Ovary (tissue), 9 donors: ENCODE data around the gene BLVRA. TPM values are rescaled to one million over a fixed set of nuclear protein-coding genes. Genes with fewer than 3 reads are reported as not detected.
"Not testable (repeated sequence)": the region's sequence is repeated elsewhere in the genome, so short reads cannot be mapped to it uniquely, and the experiment has no call there.

Experiments used
- DNase-seq, 5 donors: peaks; one replicate each; pipeline ENCODE4 v3.0.0-alpha.2; 2019 to 2020
- H3K27ac ChIP-seq, 2 donors: fragments of 200-600 bp; one replicate each; pipeline versions ENCODE4 v1.5.1 to v1.8.0; 2019 to 2022
- H3K27me3 ChIP-seq: fragments of 200-600 bp; one replicate; pipeline ENCODE4 v1.8.0; 2022
- H3K36me3 ChIP-seq: fragments of 200-600 bp; sonication (generic); one replicate; pipeline ENCODE4 v1.5.1; 2019
- H3K4me1 ChIP-seq: one replicate; pipeline ENCODE4 v1.8.1; 2013; ENCODE audit warnings: mild to moderate bottlenecking, moderate library complexity; ENCODE audit not compliant: insufficient read depth
- H3K4me3 ChIP-seq: fragments of 200-600 bp; sonication (generic); one replicate; pipeline ENCODE4 v1.5.1; 2017
- H3K9me3 ChIP-seq, 2 donors: fragments of 200-600 bp in 1 of 2; sonication (generic) in 1 of 2; one replicate each; pipeline versions ENCODE4 v1.5.1 to v1.8.1; 2013 to 2019; ENCODE audit warnings: mild to moderate bottlenecking in 1 of 2, moderate library complexity in 1 of 2
- CTCF ChIP-seq, 3 donors: fragments of 450-650 bp in 2 of 3; fragments of 200-600 bp in 1 of 3; IDR thresholded peaks; one replicate each; pipeline versions ENCODE4 v1.5.1 to v1.8.0; 2016 to 2022; ENCODE audit warnings: antibody characterized with exemption in 3 of 3, mild to moderate bottlenecking in 1 of 3
- EP300 ChIP-seq: sonication (generic); formaldehyde crosslinking; IDR thresholded peaks from one replicate; pipeline ENCODE4 v1.6.1; 2017; ENCODE audit warnings: antibody characterized with exemption
- POLR2A ChIP-seq: fragments of 450-650 bp; IDR thresholded peaks from one replicate; pipeline ENCODE4 v1.6.1; 2017; ENCODE audit warnings: antibody characterized with exemption, mild to moderate bottlenecking, moderate library complexity
- WGBS, 3 donors: extraction: QIAGEN DNeasy Blood & Tissue Kit in 1 of 3; methylation state at CpG; one replicate each; pipeline versions ENCODE4 v1.1.5 to v1.1.7; 2013 to 2017; 5-methylcytosine and 5-hydroxymethylcytosine counted together
- intact Hi-C, 4 donors: fragments of 100-400 bp; cut with DNase I; formaldehyde crosslinking; loops; one replicate each; pipeline versions ENCODE4 v1.11.0 to v1.15.1; 2022 to 2023
- polyA plus RNA-seq, 2 donors: library from polyadenylated mRNA; stranded (reverse); fragments of 200-250 nt in 1 of 2; fragments of 350-450 nt in 1 of 2; fragmentation: Illumina TruSeq in 1 of 2; extraction: RNeasy Lipid Tissue Mini Kit (QIAGEN cat#74804) in 1 of 2; gene quantifications; one replicate each; pipeline ENCODE4 v1.2.3, GENCODE V29; 2013 to 2014
- total RNA-seq, 7 donors: library from RNA; depleted of rRNA in 2 of 7; stranded (reverse); fragments of >200 nt in 2 of 7; fragmentation: NEBNext Ultra II Directional in 3 of 7; extraction: Animal tissue kit (Norgen Biotek cat#: 25700) in 3 of 7; gene quantifications; one replicate each; pipeline versions ENCODE4 v1.1.0 to v1.2.4, GENCODE V29; 2016 to 2023
- donor health status: DM: no; HTN: no; CAD: no; lungs with moderate emphysema.
- donor health status: DM: no; HTN: no; CAD: no.
- donor health status: Bipolar disorder and iron deficiency.
- donor health status: DM: yes; HTN: yes; CAD: no.
- donor health status: DM: no; HTN: no; CAD: no.
- donor health status: DM: yes; HTN: yes; CAD: no.

BLVRA gene
- total and polyA plus RNA-seq, 9 donors: 47.6 to 75.1 (median 65.2) TPM

GRCh38 chr7:43815373-43815772 lies 56.9 kb downstream of the BLVRA start:
- 58 to 78% (median 66%) methylated on average over 3 of the region's 3 CpGs for WGBS, 3 donors

GRCh38 chr7:43816046-43816797 lies 57.7 kb downstream of the BLVRA start:
- H3K27me3 ChIP-seq, H3K4me1 ChIP-seq, intact Hi-C loops, H3K27ac ChIP-seq, H3K4me3 ChIP-seq, DNase-seq, H3K36me3 ChIP-seq, H3K9me3 ChIP-seq: not testable (repeated sequence)
- 68 to 75% (median 72%) methylated on average over 2 of the region's 2 CpGs for WGBS, 3 donors

More at GRCh38 chr7:43815373-43815772, 56.9 kb downstream of the BLVRA start:
- no peak for DNase-seq
- Histone ChIP-seq H3K4me1 (no peaks in the 10 kb centered on the region), H3K4me3 (no peak overlapping the region), H3K9me3 (no peaks in the 10 kb centered on the region), H3K27ac (no peak overlapping the region), H3K36me3 (no peaks in the 10 kb centered on the region), H3K27me3 (no peaks in the 10 kb centered on the region)
- no peak for TF ChIP-seq EP300
- TF ChIP-seq POLR2A: no peak
- no peak for TF ChIP-seq CTCF (IDR thresholded peaks at IDR 0.05)
- intact Hi-C loops: no loop called here

- H3K27ac ChIP-seq, DNase-seq, H3K27me3 ChIP-seq, H3K36me3 ChIP-seq, intact Hi-C loops, H3K4me1 ChIP-seq, H3K4me3 ChIP-seq, H3K9me3 ChIP-seq: not testable (repeated sequence)
- WGBS, 3 donors: 93 to 97% (median 93%) methylated on average over 7 of the region's 7 CpGs
These were observed 64.9 kb downstream of the BLVRA start for GRCh38 chr7:43823425-43823824.

- Histone ChIP-seq H3K27ac (no peak overlapping the region), H3K9me3 (no peaks in the 10 kb centered on the region), H3K36me3 (no peaks in the 10 kb centered on the region), H3K4me3 (no peak overlapping the region), H3K4me1 (no peaks in the 10 kb centered on the region), H3K27me3 (no peaks in the 10 kb centered on the region)
- WGBS, 3 donors: 79 to 80% (median 80%) methylated on average over 6 of the region's 6 CpGs
- no peak for DNase-seq
- TF ChIP-seq POLR2A: no peak
- intact Hi-C loops: no loop called here
These were observed 65.5 kb downstream of the BLVRA start for GRCh38 chr7:43823941-43824340.

GRCh38 chr7:43824513-43824912 lies 66.0 kb downstream of the BLVRA start:
- H3K4me3 ChIP-seq, H3K36me3 ChIP-seq, DNase-seq, H3K27me3 ChIP-seq, H3K9me3 ChIP-seq, H3K4me1 ChIP-seq, H3K27ac ChIP-seq, intact Hi-C loops: not testable (repeated sequence)
- WGBS, 3 donors: 76 to 86% (median 80%) methylated on average over 12 of the region's 12 CpGs

GRCh38 chr7:43824963-43825362 lies 66.5 kb downstream of the BLVRA start:
- Histone ChIP-seq H3K4me3 (no peak overlapping the region), H3K27ac (no peak overlapping the region), H3K9me3 (no peaks in the 10 kb centered on the region), H3K4me1 (no peaks in the 10 kb centered on the region), H3K27me3 (no peaks in the 10 kb centered on the region), H3K36me3 (no peaks in the 10 kb centered on the region)
- WGBS, 3 donors: 2 to 36% (median 19%) methylated on average over 1 of the region's 1 CpG
- intact Hi-C loops: no loop called here
- TF ChIP-seq POLR2A (no peak), EP300 (no peak), CTCF (IDR thresholded peaks at IDR 0.05) (no peak)
- no peak for DNase-seq
